HG02642 (cell line): ENCODE data around the gene SNX4.
"Not testable (repeated sequence)": the region's sequence is repeated elsewhere in the genome, so short reads cannot be mapped to it uniquely, and the experiment has no call there.

Experiments
- ATAC-seq: cut with Tn5 transposase; IDR thresholded peaks from one replicate; pipeline ENCODE4 v1.9.1; 2021; ENCODE audit warnings: mild to moderate bottlenecking; ENCODE audit not compliant: unreplicated experiment, poor library complexity

The SNX4 gene

GRCh38 chr3:125410922-125411321, 109.1 kb downstream of the SNX4 start:
- ATAC-seq: no peak

- ATAC-seq: no peak
Measured at GRCh38 chr3:125406070-125406469, 113.9 kb downstream of the SNX4 start.

- not testable (repeated sequence) for ATAC-seq
Measured at GRCh38 chr3:125405515-125405914, 114.5 kb downstream of the SNX4 start.

- ATAC-seq: no peak
Measured at GRCh38 chr3:125403789-125404188, 116.2 kb downstream of the SNX4 start.

GRCh38 chr3:125402639-125403038, 117.4 kb downstream of the SNX4 start:
- ATAC-seq: no peak

DNA sequence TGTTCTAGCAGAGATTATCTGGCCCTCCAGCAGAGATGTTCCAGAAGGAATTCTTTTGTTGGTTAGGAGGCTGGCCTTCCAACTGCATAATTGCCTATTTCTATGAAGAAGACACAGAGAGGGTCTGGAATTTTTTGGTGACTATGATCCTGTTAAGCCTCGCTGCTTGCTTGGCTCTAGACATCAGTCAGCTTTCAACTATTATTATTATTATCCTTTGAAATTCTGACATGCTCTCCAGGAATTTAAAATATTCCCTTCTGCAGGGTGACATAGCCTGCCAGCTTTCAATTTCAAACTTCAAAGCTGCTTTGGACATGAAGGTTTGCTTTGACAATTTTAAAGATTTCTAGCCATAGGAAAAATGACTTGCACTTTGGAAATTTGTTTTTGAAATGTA, 118.6 kb downstream of the SNX4 start:
- no peak for ATAC-seq

DNA sequence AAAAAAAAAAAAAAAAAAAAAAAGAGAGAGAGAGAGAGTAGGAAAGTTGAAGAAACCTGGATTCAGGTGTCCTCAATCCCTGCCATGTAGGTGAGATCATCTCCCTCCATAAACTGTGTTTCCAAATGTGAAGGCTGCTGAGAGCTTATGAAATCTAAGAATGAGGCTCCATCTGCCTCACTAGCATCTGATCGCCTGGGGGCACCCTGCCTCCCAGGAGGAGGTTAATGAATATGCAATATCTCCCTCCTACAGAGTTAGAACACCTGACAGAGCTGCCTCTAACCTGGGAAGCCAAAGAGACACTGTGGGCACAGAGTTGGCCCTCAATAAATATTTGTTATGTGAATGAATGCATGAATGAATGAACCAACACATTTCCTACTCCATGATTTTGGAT, 121.0 kb downstream of the SNX4 start:
- no peak for ATAC-seq
